Measurements from ENCODE around the gene SH3YL1. TPM values are rescaled to one million over a fixed set of nuclear protein-coding genes. Genes with fewer than 3 reads are reported as not detected.

The SH3YL1 gene
- total RNA-seq, 1 experiment from 2014 or later: 28.4 TPM

DNA sequence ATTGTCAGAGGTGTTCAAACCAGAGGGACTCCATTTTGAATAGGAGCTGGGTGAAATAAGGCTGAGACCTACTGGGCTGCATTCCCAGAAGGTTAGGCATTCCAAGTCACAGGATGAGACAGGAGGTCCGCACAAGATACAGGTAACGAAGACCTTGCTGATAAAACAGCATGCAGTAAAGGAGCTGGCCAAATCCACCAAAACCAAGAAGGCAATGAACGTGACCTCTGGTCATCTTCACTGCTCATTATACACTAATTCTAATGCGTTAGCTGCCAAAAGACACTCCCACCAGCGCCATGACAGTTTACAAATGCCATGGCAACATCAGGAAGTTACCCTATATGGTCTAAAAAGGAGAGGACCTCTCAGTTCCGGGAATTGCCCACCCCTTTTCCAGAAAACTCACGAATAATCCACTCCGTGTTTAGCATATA lies 10.6 kb downstream of the SH3YL1 start:
- intact Hi-C loops (cut with micrococcal nuclease; ENCODE audit: unreplicated experiment): no loop called here

DNA sequence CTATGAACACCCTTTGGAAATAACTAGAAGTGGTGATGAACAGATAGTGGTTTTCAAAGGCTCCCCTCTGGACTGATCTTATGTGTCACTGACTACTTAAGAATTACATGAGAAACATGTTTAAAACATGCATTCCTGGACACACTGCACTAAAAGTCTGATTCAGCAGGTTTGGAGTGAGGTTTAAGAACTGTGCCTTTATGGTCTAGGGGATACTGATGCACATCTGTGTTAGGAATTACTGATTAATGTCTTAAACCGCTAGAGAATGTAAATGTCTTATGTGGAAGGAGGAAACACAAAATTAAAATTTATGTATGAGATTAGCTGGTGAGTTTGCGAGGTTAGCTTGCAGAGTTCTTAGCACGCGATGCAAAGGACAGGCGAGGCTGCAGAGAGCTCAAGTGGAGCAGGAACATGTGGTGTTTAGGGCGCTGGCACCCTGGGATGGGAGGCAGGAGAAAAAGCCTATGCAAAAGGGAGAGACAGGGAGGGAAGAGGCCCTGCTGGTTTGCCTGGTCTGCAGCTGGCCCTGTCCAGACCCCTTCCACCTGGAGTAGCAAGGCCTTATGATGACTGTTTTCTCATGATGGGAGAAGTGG lies 11.7 kb downstream of the SH3YL1 start:
- in situ Hi-C loops (cut with HindIII; ENCODE audit: low pct_unique_long_range_greater_than_20kb, low sequenced_read_pairs) (no loop called here), intact Hi-C loops (cut with micrococcal nuclease; ENCODE audit: unreplicated experiment) (no loop called here)
- no peak for ATAC-seq
- Histone ChIP-seq H3K9me3 (ENCODE audit: control insufficient read depth, insufficient read depth, low read depth, low read length) (no peaks in the 10 kb centered on the region), H3K27ac (ENCODE audit: low read length) (no peak overlapping the region), H3K4me3 (ENCODE audit: low read depth in 2 of 2, low read length in 2 of 2) (no peak overlapping the region), H3K36me3 (ENCODE audit: control insufficient read depth, insufficient read depth, low read length) (no peaks in the 10 kb centered on the region), H3K27me3 (ENCODE audit: control insufficient read depth, insufficient read depth, low read length) (no peaks in the 10 kb centered on the region), H3K4me1 (ENCODE audit: control insufficient read depth, insufficient read depth, low read length) (no peaks in the 10 kb centered on the region)
- POLR2A ChIA-PET: no interaction called here
- BruUV-seq (replicated peaks): no TSS peak
- TF ChIP-seq TCF7L2 (IDR thresholded peaks at IDR 0.05; ENCODE audit: low read depth, low read length) (no peak), SIN3A (IDR thresholded peaks at IDR 0.05; ENCODE audit: borderline replicate concordance, insufficient read depth, low read depth, low read length) (no peak), POLR2AphosphoS5 (IDR thresholded peaks at IDR 0.05; ENCODE audit: low read depth, low read length) (no peak)
- TF ChIP-seq, protein P1, sequence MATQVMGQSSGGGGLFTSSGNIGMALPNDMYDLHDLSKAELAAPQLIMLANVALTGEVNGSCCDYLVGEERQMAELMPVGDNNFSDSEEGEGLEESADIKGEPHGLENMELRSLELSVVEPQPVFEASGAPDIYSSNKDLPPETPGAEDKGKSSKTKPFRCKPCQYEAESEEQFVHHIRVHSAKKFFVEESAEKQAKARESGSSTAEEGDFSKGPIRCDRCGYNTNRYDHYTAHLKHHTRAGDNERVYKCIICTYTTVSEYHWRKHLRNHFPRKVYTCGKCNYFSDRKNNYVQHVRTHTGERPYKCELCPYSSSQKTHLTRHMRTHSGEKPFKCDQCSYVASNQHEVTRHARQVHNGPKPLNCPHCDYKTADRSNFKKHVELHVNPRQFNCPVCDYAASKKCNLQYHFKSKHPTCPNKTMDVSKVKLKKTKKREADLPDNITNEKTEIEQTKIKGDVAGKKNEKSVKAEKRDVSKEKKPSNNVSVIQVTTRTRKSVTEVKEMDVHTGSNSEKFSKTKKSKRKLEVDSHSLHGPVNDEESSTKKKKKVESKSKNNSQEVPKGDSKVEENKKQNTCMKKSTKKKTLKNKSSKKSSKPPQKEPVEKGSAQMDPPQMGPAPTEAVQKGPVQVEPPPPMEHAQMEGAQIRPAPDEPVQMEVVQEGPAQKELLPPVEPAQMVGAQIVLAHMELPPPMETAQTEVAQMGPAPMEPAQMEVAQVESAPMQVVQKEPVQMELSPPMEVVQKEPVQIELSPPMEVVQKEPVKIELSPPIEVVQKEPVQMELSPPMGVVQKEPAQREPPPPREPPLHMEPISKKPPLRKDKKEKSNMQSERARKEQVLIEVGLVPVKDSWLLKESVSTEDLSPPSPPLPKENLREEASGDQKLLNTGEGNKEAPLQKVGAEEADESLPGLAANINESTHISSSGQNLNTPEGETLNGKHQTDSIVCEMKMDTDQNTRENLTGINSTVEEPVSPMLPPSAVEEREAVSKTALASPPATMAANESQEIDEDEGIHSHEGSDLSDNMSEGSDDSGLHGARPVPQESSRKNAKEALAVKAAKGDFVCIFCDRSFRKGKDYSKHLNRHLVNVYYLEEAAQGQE (IDR thresholded peaks at IDR 0.05; ENCODE audit: insufficient read depth in 1 of 2, low read depth in 2 of 2, low read length in 1 of 2): no peak
- TF ChIP-seq, protein P2, sequence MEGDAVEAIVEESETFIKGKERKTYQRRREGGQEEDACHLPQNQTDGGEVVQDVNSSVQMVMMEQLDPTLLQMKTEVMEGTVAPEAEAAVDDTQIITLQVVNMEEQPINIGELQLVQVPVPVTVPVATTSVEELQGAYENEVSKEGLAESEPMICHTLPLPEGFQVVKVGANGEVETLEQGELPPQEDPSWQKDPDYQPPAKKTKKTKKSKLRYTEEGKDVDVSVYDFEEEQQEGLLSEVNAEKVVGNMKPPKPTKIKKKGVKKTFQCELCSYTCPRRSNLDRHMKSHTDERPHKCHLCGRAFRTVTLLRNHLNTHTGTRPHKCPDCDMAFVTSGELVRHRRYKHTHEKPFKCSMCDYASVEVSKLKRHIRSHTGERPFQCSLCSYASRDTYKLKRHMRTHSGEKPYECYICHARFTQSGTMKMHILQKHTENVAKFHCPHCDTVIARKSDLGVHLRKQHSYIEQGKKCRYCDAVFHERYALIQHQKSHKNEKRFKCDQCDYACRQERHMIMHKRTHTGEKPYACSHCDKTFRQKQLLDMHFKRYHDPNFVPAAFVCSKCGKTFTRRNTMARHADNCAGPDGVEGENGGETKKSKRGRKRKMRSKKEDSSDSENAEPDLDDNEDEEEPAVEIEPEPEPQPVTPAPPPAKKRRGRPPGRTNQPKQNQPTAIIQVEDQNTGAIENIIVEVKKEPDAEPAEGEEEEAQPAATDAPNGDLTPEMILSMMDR (IDR thresholded peaks at IDR 0.05): no peak
- no peak for DNase-seq (ENCODE audit: low read depth, low spot score)
- CTCF ChIA-PET: no interaction called here

More for the DNA sequence above, 10.6 kb downstream of the SH3YL1 start:
- in situ Hi-C loops (cut with HindIII; ENCODE audit: low pct_unique_long_range_greater_than_20kb, low sequenced_read_pairs): no loop called here
- Histone ChIP-seq H3K27ac (ENCODE audit: low read length) (no peak overlapping the region), H3K9me3 (ENCODE audit: control insufficient read depth, insufficient read depth, low read depth, low read length) (peaks cover under 1% of the 10 kb centered on the region; the same call in 1 of the 2 replicates), H3K4me3 (ENCODE audit: low read depth in 2 of 2, low read length in 2 of 2) (no peak overlapping the region), H3K36me3 (ENCODE audit: control insufficient read depth, insufficient read depth, low read length) (no peaks in the 10 kb centered on the region), H3K4me1 (ENCODE audit: control insufficient read depth, insufficient read depth, low read length) (no peaks in the 10 kb centered on the region), H3K27me3 (ENCODE audit: control insufficient read depth, insufficient read depth, low read length) (no peaks in the 10 kb centered on the region)
- no peak for DNase-seq (ENCODE audit: low read depth, low spot score)
- TF ChIP-seq, protein P1 (IDR thresholded peaks at IDR 0.05; ENCODE audit: insufficient read depth in 1 of 2, low read depth in 2 of 2, low read length in 1 of 2): no peak
- no peak for TF ChIP-seq TCF7L2 (IDR thresholded peaks at IDR 0.05; ENCODE audit: low read depth, low read length)
- TF ChIP-seq, protein P2 (IDR thresholded peaks at IDR 0.05): no peak
- TF ChIP-seq SIN3A (IDR thresholded peaks at IDR 0.05; ENCODE audit: borderline replicate concordance, insufficient read depth, low read depth, low read length): no peak
- no peak for TF ChIP-seq POLR2AphosphoS5 (IDR thresholded peaks at IDR 0.05; ENCODE audit: low read depth, low read length)
- no TSS peak for BruUV-seq (replicated peaks)
- CTCF ChIA-PET: no interaction called here
- no peak for ATAC-seq
- POLR2A ChIA-PET: no interaction called here

All from Panc1 (cell line).